Adrenal gland (tissue), 12 donors: ENCODE data around the gene ATP8A2. TPM values are rescaled to one million over a fixed set of nuclear protein-coding genes. Genes with fewer than 3 reads are reported as not detected.

Source experiments
- DNase-seq, 7 donors: peaks; one replicate each; pipeline ENCODE4 v3.0.0-alpha.2; 2019 to 2020
- H3K27ac ChIP-seq, 5 donors: fragments of 200-600 bp; sonication (generic) in 4 of 5; 1 replicate in 3 of 5; 2 replicates in 2 of 5; pipeline versions ENCODE4 v1.5.1 to v1.8.0; 2016 to 2020; ENCODE audit warnings: mild to moderate bottlenecking in 1 of 5
- H3K27me3 ChIP-seq: fragments of 200-600 bp; 2 replicates; pipeline ENCODE4 v1.8.0; 2021
- H3K36me3 ChIP-seq, 2 donors: fragments of 200-600 bp; replicated peaks in 1 of 2; 1 replicate in 1 of 2; 2 replicates in 1 of 2; pipeline versions ENCODE4 v1.5.1 to v1.8.0; 2018 to 2022
- H3K4me1 ChIP-seq, 2 donors: fragments of 200-600 bp; replicated peaks in 1 of 2; 1 replicate in 1 of 2; 2 replicates in 1 of 2; pipeline versions ENCODE4 v1.5.1 to v1.8.0; 2018 to 2021
- H3K4me3 ChIP-seq, 4 donors: fragments of 200-600 bp; sonication (generic) in 3 of 4; one replicate each; pipeline ENCODE4 v1.5.1; 2016 to 2018
- H3K9me3 ChIP-seq, 3 donors: fragments of 200-600 bp; sonication (generic) in 1 of 3; replicated peaks in 1 of 3; 1 replicate in 2 of 3; 2 replicates in 1 of 3; pipeline versions ENCODE4 v1.5.1 to v1.8.0; 2016 to 2021
- POLR2A ChIP-seq, 2 donors: fragments of 450-650 bp; IDR thresholded peaks; one replicate each; pipeline ENCODE4 v1.6.1; 2017; ENCODE audit warnings: antibody characterized with exemption in 2 of 2, mild to moderate bottlenecking in 2 of 2, moderate library complexity in 1 of 2
- WGBS, 4 donors: extraction: QIAGEN DNeasy Blood & Tissue Kit in 2 of 4; methylation state at CpG; one replicate each; pipeline versions ENCODE4 v1.1.5 to v1.1.7; 2013 to 2017; 5-methylcytosine and 5-hydroxymethylcytosine counted together
- intact Hi-C, 2 donors: fragments of 100-400 bp; cut with DNase I; formaldehyde crosslinking; loops; one replicate each; pipeline versions ENCODE4 v1.14.1 to v1.15.0; 2022 to 2023
- polyA plus RNA-seq, 3 donors: library from polyadenylated mRNA; stranded (reverse); fragments of 200-250 nt in 2 of 3; fragments of 350-450 nt in 1 of 3; fragmentation: Illumina TruSeq in 1 of 3; extraction: RNeasy Lipid Tissue Mini Kit (QIAGEN cat#74804) in 1 of 3; gene quantifications; one replicate each; pipeline ENCODE4 v1.2.3, GENCODE V29; 2013 to 2014
- total RNA-seq, 9 donors: library from RNA; depleted of rRNA in 4 of 9; stranded (reverse); fragments of >200 nt in 4 of 9; fragments of 120-200 nt in 1 of 9; fragmentation: NEBNext Ultra II Directional in 1 of 9; extraction: Animal tissue kit (Norgen Biotek cat#: 25700) in 1 of 9; gene quantifications; one replicate each; pipeline versions ENCODE4 v1.1.0 to v1.2.4, GENCODE V29; 2013 to 2023
- TF ChIP-seq, protein P1 (sequence below), 6 experiments: fragments of 450-650 bp in 4 of 6; fragments of 200-600 bp in 2 of 6; sonication (generic) in 1 of 6; IDR thresholded peaks; 1 replicate in 5 of 6; 2 replicates in 1 of 6; pipeline versions ENCODE4 v1.5.1 to v1.8.0; 2016 to 2021; ENCODE audit warnings: antibody characterized with exemption in 6 of 6, mild to moderate bottlenecking in 2 of 6, moderate library complexity in 1 of 6
- donor health status: healthy with polysubstance abuse.
- donor health status: Bipolar disorder and iron deficiency.
- donor health status: DM: yes; HTN: yes; CAD: no.
- donor health status: DM: no; HTN: no; CAD: no.
- donor health status: DM: no; HTN: no; CAD: no.
- donor health status: DM: yes; HTN: yes; CAD: no.

Gene ATP8A2
- total and polyA plus RNA-seq, 12 donors = 0.77 to 14.0 (median 4.3) TPM

DNA sequence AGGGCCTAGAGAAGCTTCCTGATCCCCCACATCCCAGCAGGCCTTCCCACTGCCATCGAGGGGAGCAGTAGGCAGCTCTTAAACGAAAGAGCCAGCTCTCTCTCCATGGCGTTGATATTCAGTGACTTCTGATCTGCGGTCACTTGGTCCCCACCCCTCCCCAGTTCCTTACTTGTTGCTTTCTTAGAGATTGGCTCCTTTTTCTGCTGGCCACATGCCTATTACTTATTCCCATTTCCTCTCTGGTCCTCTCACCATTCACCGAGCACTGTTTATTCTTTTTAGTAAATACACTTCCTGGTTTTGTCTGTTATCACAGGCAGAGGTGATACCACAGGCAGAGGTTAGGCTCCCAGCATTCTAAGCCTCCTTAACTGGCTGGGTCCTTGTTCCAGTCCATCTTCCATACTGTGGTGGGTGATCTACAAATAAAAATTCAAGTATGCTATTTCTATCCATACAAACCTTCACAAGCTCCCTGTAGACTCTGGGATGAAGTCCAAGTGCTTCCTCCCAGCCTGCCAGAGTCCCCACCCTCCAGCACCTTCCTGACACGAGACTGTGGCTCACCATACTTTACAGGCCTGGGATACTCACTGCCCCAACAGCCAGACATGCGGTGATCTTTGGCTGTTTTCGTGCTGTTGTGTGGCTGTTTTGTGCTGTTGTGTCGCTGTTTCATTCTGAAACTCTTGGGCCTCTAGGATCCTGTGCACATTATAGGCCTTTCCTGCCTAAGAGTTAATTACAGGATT is 315.9 kb downstream of the ATP8A2 start:
- H3K27ac ChIP-seq = no peak overlapping the region
- intact Hi-C loops = no loop called here
- no peak for DNase-seq
- WGBS, 4 donors = 67 to 74% (median 71%) methylated on average over 8 to 9 of the region's 9 CpGs
- no peaks in the 10 kb centered on the region for H3K36me3 ChIP-seq
- no peak overlapping the region for H3K4me3 ChIP-seq
- no peaks in the 10 kb centered on the region for H3K27me3 ChIP-seq
- H3K4me1 ChIP-seq = no peaks in the 10 kb centered on the region
- TF ChIP-seq, protein P1, sequence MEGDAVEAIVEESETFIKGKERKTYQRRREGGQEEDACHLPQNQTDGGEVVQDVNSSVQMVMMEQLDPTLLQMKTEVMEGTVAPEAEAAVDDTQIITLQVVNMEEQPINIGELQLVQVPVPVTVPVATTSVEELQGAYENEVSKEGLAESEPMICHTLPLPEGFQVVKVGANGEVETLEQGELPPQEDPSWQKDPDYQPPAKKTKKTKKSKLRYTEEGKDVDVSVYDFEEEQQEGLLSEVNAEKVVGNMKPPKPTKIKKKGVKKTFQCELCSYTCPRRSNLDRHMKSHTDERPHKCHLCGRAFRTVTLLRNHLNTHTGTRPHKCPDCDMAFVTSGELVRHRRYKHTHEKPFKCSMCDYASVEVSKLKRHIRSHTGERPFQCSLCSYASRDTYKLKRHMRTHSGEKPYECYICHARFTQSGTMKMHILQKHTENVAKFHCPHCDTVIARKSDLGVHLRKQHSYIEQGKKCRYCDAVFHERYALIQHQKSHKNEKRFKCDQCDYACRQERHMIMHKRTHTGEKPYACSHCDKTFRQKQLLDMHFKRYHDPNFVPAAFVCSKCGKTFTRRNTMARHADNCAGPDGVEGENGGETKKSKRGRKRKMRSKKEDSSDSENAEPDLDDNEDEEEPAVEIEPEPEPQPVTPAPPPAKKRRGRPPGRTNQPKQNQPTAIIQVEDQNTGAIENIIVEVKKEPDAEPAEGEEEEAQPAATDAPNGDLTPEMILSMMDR (IDR thresholded peaks at IDR 0.05) = no peak
- TF ChIP-seq POLR2A (IDR thresholded peaks at IDR 0.05) = no peak
- no peaks in the 10 kb centered on the region for H3K9me3 ChIP-seq

DNA sequence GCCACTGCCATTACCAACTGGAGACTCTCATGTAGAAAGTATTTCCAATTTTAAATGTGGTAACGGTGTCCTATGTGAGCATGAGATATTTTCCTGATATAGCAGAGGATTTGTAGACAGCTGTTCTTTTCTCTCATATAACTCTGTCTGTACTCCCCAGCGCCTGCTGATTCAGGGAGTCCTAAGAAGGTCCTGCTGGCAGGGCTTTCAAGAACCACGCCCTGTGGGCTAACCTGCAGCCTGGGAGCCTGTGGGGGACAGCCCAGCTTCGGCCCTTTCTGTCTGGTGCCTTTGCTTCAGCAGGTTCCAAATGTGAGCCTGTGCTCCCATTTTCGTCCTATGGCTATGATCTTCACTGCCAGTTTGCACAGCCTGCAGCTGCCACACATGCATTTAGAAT is 316.8 kb downstream of the ATP8A2 start:
- Histone ChIP-seq H3K4me3 (no peak overlapping the region), H3K27me3 (no peaks in the 10 kb centered on the region), H3K9me3 (no peaks in the 10 kb centered on the region), H3K4me1 (no peaks in the 10 kb centered on the region), H3K27ac (no peak overlapping the region), H3K36me3 (no peaks in the 10 kb centered on the region)
- TF ChIP-seq POLR2A (IDR thresholded peaks at IDR 0.05) = no peak
- TF ChIP-seq, protein P1 (IDR thresholded peaks at IDR 0.05) = no peak
- DNase-seq = no peak
- intact Hi-C loops = no loop called here
- WGBS, 4 donors = 84 to 93% (median 86%) methylated on average over 5 of the region's 5 CpGs

DNA sequence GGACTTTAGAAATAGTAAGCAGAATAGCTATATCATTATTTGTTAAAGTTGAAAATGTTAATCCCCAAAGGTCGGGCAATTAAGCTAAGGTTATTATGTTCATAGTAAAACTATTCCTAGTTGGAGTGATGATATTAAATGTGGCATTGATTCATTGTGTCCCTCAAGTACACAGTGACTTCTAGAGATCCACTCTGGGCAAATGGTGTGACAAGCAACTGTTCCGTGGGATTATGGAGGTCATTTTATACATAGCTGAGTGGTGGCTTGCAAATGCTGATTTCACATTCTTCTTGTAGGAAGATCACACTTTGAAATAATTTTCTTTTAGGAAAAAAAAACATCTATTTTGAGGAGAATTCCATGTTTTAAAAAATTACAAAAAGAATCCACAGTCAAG is 317.8 kb downstream of the ATP8A2 start:
- no peak overlapping the region for H3K4me3 ChIP-seq
- intact Hi-C loops = no loop called here
- no peak for TF ChIP-seq POLR2A (IDR thresholded peaks at IDR 0.05)
- TF ChIP-seq, protein P1 (IDR thresholded peaks at IDR 0.05) = no peak
- DNase-seq = no peak
- no peak overlapping the region for H3K27ac ChIP-seq
- no peaks in the 10 kb centered on the region for H3K4me1 ChIP-seq
- H3K36me3 ChIP-seq = no peaks in the 10 kb centered on the region
- H3K9me3 ChIP-seq = no peaks in the 10 kb centered on the region
- H3K27me3 ChIP-seq = no peaks in the 10 kb centered on the region
- 68 to 90% (median 85%) methylated on average over 2 of the region's 2 CpGs for WGBS, 4 donors

GRCh38 chr13:25690582-25690981 is 318.8 kb downstream of the ATP8A2 start:
- H3K9me3 ChIP-seq = no peaks in the 10 kb centered on the region
- no peaks in the 10 kb centered on the region for H3K27me3 ChIP-seq
- DNase-seq = no peak
- no peaks in the 10 kb centered on the region for H3K4me1 ChIP-seq
- H3K36me3 ChIP-seq = no peaks in the 10 kb centered on the region
- intact Hi-C loops = no loop called here
- WGBS, 4 donors = 92 to 96% (median 94%) methylated on average over 2 of the region's 2 CpGs
- no peak for TF ChIP-seq POLR2A (IDR thresholded peaks at IDR 0.05)
- TF ChIP-seq, protein P1 (IDR thresholded peaks at IDR 0.05) = no peak
- no peak overlapping the region for H3K27ac ChIP-seq
- H3K4me3 ChIP-seq = no peak overlapping the region
